ENCODE results near the gene BTK.
"Not testable (repeated sequence)": the region's sequence is repeated elsewhere in the genome, so short reads cannot be mapped to it uniquely, and the experiment has no call there.

The BTK gene

DNA sequence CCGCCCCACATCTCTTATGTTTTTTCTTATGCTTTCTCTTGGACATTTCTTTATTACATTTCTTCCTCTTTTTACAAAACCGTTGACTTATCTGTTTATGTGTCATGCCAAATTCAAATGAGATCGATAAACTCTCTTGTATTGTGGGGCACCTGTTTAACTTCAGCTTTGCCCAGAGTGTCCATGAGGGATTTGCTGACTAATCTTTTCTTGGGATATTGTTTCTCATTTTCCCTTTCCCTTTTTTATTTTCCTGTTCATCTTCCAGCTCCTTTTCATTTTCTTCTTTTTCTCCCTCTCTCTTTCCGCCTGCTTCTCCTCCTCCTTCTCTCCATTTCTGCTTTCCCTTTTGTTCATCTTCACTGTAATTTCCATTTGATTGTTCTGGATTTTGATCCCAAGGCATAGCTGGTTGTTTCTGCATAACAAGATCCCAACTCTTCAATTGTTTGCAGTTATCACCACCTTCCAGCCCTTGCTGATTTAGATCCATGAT lies 48.2 kb downstream of the BTK start:
- DNase-seq (ENCODE audit: low spot score) = no peak

DNA sequence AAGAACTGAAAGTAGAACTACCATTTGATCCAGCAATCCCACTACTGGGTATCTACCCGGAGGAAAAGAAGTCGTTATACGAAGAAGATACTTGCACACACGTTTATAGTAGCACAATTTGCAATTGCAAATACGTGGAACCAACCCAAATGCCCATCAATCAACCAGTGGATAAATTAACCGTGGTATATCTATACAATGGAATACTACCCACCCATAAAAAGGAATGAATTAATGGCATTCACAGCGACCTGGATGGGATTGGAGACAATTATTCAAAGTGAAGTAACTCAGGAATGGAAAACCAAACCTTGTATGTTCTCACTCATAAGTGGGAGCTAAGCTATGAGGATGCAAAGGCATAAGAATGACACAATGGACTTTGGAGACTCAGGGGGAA lies 51.7 kb downstream of the BTK start:
- not testable (repeated sequence) for DNase-seq (ENCODE audit: low spot score)

DNA sequence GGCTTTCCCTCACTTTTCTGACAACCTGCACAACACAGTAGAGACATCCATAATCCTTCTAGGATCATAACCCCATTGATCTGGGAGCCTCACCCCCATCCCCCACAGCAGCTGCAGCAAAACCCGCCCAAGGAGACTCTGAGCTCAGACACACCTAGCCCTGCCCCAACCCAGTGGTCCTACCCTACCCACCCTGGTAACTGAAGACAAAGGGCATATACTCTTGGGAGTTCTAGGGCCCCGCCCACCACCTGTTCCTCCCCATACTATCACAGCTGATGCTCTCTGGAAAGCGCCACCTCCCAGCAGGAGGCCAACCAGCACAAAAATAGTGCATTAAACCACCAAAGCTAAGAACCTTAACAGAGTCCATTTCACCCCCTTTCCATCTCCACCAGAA lies 59.4 kb downstream of the BTK start:
- DNase-seq (ENCODE audit: low spot score) = not testable (repeated sequence)

DNA sequence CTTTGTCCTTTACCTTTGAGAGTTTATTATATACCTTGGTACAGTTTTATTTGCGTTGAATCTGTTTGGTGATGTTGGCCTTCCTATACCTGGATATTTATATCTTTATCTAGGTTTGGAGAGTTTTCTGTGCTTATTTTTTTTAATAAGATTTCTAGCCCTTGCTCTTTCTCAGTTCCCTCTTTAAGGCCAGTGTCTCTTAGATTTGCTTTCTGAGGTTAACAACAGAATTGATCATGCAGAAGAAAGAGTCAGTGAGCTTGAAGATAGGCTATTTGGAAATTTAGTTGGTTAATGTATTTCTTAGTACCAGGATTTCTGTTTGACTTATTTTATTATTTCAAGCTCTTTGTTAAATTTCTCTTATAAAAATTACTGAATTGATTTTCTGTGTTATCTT lies 82.2 kb downstream of the BTK start:
- no peak for DNase-seq (ENCODE audit: low spot score)
